GM18858 (cell line): Measurements from ENCODE around the gene HS1BP3.

ENCODE experiments used
- ATAC-seq: cut with Tn5 transposase; IDR thresholded peaks from one replicate; pipeline ENCODE4 v1.9.1; 2021; ENCODE audit not compliant: unreplicated experiment

The HS1BP3 gene

DNA sequence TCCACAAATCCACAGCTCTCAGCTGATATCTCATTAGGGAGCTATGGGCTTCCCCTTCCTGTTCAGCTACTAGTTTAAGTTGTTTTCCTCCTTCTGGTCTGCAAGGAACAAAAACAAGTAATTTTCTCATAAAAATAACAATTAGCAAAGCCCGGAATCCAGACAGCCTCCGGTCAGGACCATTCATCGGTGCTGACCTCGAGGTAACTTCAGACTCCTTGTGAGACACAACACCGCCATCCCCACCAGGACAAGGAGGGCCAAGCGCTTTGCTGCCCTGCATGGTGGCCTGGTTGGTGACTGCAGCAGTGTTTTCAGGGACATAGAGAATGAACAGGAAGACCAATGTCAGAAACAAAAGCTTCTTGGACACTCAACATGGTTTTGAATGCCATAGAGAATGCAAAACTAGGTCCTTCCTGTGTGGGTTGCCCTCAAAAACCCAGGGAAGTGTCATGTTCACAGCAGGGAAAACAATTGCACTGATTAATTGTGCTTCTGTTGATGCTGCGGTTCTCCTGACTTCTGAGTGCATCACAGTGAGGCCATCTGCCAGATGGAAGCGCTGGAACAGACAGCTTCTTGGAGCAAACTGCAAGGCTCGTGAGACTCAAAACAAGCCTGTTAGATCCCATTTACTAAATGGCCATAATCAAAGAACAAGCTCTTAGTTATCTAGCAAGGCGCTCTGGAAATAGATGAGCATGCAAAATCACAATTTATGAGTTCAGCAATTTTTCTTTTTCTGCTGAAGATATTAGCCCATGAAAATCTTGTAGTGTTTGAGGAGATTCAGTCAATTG lies 77.1 kb downstream of the HS1BP3 start:
- ATAC-seq = no peak

DNA sequence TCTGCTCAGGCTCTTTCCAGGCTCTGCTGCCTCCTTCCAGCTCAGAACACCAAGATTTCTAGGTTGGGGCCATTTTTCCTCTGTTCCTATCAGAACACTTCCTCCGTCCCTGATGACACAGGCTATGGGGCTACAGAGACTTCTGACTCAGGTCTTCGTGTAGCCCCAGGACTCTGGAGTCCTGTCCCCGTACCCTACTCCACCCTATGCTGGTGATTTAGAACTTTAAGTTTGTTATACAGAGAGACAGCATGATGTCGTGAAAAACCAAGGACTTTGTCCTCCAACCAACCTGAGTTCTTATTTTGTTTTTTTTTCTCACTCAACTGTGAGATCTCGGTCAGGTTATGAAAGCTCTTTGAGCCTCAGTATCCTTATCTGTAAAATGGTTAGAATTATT lies 78.7 kb downstream of the HS1BP3 start:
- ATAC-seq = no peak

DNA sequence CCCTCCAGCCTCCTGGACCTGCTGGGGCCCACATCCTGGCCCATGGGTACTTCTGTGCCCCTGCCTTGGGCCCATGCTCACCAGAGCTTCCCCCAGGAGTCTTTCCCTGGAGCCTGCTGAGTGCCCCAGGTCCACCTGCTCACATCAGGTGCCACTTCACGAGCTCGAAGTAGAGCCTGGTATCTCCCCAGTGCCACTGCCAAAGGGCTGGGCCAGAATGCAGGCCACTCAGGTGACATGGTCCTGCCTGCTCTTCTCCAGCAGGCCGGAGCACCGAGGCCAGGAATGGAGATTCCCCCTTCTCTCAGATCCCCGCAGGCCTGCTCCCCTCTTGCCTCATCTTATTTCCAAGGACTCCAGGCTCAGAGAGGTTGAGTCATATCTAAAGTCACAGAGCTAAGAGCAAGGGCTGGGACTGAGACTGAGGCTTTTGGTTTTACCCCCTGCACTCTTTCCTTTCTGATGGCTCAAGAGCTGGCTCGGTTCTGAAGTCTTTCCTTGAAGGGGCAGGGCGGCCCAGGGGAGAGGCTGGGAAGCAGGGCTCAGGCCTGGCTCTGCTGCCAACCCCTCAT lies 79.2 kb downstream of the HS1BP3 start:
- no peak for ATAC-seq

DNA sequence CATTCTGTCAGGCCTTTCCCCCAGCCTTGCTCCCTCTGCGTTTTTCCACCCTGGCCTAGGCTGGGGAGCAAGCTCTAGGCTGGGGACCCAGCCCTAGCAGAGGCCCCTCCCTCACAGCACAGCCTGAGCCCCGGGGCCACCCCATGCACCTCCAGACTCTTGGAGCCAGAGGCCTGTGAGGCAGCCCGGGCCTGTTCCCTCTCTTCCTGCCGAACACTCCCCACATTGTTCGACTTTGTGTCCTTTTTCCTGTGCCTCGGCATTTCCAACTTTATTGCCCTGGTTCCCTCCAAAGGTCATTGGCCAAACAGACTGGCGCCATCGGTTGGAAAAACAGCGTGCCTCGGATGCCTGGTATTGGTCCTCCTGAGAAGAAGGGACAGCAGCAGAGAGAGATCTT lies 79.7 kb downstream of the HS1BP3 start:
- ATAC-seq = no peak

DNA sequence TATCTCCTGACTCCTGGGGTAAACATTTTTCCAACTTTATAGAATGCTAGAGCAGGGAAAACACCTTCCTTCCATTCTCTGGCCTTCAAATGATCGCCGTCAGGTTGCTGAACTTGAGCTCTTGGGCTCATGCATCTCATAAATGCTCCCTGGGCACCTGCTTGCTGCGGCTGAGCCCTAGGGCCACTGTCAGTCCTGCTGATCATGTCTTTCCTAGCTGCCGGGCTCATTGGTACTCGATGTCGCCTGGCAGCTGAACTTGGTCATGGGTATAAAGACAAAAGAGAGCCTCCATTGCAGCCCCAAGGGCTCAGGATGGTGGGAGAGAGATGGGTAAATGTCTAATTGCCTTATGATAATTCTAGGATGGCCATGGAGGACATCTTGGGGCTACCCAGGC lies 80.6 kb downstream of the HS1BP3 start:
- no peak for ATAC-seq

DNA sequence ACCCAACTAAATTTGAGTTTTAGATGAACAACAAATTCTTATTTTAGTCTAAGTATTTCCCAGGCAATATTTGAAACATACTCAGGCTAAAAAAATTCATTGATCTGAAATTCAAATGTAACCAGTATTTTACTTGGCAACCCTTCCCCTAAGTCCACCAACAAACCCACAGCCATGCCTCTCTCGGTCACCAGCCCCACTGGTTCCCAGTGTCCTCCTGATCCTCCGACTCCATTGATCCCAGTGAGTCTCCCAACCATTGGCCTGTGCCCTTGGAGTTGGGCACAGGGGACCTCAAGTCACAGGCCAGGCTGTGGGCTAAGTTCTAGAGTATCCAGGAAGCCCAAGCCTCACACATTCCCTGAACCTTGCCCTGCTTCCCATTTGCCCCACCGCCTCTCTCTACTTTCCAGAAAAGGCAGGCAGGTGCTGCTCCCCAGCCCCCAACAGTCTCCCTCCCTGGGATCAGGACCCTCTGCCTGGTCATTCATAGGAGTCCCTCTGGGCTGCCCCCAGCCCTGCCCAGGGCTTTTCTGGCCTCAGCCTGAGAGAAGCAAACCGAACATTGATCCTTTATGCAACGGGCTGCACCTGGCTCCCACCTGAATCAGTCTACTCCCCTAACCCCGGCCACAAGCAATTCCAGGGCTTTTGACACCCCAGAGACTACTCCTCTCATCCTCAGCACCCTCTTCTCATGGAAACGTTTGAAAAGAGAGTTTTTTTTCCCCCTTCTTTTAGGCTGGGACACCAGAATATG lies 81.3 kb downstream of the HS1BP3 start:
- ATAC-seq = no peak

DNA sequence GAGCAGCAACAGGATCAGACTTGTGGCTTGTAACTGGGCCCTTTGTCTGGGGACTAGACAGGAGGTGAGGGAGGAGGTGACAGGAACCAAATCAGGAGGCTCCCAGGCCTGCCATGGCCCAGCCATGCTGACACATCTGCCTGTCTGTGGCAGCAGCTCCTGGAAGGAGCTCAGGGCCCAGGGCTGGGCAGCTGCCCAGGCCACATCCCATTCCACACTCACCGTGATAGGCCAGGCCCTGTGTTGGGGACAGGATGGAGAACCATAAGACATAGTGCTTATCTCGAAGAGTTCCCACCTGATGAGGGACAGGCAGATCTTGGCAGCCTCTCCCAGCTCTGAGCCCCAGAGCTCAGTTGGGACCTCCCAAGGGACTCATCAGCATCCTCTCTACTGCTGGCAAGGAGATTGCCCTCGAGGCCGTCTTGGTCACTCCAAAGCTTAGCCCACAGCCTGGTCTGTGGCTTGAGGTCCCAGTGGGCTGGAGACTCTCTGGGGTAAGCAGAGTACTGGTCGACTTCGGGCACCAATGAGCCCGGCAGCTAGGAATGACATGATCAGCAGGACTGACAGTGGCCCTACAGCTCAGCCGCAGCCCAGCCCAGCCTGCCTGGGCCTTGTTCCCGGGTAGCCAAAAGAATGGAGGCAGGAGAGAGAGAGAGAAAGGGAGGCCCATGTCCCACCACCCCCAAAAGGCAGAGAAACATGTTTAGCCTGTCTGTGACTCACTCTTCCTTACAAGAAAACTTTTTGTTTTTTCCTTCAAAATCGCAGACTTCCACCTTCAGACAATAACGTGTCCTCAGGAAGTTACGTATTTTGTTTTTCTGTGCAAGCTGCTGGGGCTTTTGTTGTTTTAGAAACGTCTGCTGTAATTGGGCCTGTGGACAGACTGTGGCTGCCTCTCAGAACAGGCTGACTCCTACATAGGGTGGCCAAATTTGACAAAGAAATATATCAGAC lies 82.1 kb downstream of the HS1BP3 start:
- ATAC-seq = no peak

DNA sequence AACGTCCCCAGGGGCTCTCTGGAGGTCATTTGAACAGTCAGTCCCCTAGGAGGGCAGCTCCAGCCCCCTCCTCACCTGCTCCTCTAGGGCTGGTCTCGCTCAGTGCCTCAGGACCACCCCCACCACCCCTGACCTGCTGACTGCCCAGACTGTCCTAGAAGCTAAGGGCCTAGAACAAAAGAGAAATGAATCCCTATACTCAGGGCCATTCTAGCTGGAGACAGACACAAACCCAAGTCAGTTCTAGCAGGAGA lies 83.0 kb downstream of the HS1BP3 start:
- ATAC-seq = no peak
